Testis (tissue), 3 donors: ENCODE data around the gene GRK4. TPM values are rescaled to one million over a fixed set of nuclear protein-coding genes. Genes with fewer than 3 reads are reported as not detected.

ENCODE experiments used
- DNase-seq: peaks from one replicate; pipeline ENCODE4 v3.0.0-alpha.2; 2019
- H3K27ac ChIP-seq, 2 donors: fragments of 200-600 bp; sonication (generic); one replicate each; pipeline ENCODE4 v1.5.1; 2019
- H3K27me3 ChIP-seq: fragments of 200-600 bp; sonication (generic); one replicate; pipeline ENCODE4 v1.5.1; 2019
- H3K36me3 ChIP-seq: fragments of 200-600 bp; sonication (generic); one replicate; pipeline ENCODE4 v1.5.1; 2017; ENCODE audit warnings: low read depth; ENCODE audit errors: missing control alignments
- H3K4me1 ChIP-seq: fragments of 200-600 bp; sonication (generic); one replicate; pipeline ENCODE4 v1.5.1; 2019
- H3K4me3 ChIP-seq, 2 donors: fragments of 200-600 bp; sonication (generic); one replicate each; pipeline ENCODE4 v1.5.1; 2017 to 2019
- H3K9me3 ChIP-seq: fragments of 200-600 bp; sonication (generic); one replicate; pipeline ENCODE4 v1.5.1; 2017
- POLR2A ChIP-seq: fragments of 450-650 bp; IDR thresholded peaks from one replicate; pipeline ENCODE4 v1.6.1; 2017; ENCODE audit warnings: antibody characterized with exemption, mild to moderate bottlenecking, moderate library complexity
- WGBS, 2 donors: methylation state at CpG; one replicate each; pipeline ENCODE4 v1.1.5; 2018; 5-methylcytosine and 5-hydroxymethylcytosine counted together
- intact Hi-C: fragments of 100-400 bp; cut with DNase I; formaldehyde crosslinking; loops from one replicate; pipeline ENCODE4 v1.15.1; 2023; ENCODE audit warnings: low total_unique reads
- polyA plus RNA-seq: library from polyadenylated mRNA; stranded (reverse); fragments of 350-450 nt; fragmentation: Illumina TruSeq; extraction: RNeasy Lipid Tissue Mini Kit (QIAGEN cat#74804); gene quantifications from one replicate; pipeline ENCODE4 v1.2.3, GENCODE V29; 2014; ENCODE audit warnings: low read depth, low replicate concordance; ENCODE audit not compliant: insufficient read depth
- total RNA-seq, 2 donors: library from RNA; depleted of rRNA; stranded (reverse); fragments of >200 nt; gene quantifications; one replicate each; pipeline ENCODE4 v1.2.3, GENCODE V29; 2016
- TF ChIP-seq, protein P1 (sequence below), 3 experiments: fragments of 450-650 bp in 2 of 3; fragments of 200-600 bp in 1 of 3; sonication (generic) in 1 of 3; IDR thresholded peaks; one replicate each; pipeline ENCODE4 v1.5.1; 2016 to 2019; ENCODE audit warnings: antibody characterized with exemption in 3 of 3, mild to moderate bottlenecking in 2 of 3, moderate library complexity in 1 of 3

Gene GRK4
- total and polyA plus RNA-seq, 3 donors from 2014 or later: 33.8 to 106 (median 73.0) TPM

GRCh38 chr4:3070709-3071500, 107.5 kb downstream of the GRK4 start:
- peaks cover 8% of the 10 kb centered on the region for H3K4me1 ChIP-seq
- DNase-seq: no peak
- H3K4me3 ChIP-seq: no peak overlapping the region
- intact Hi-C loops: no loop called here
- H3K36me3 ChIP-seq: no peaks in the 10 kb centered on the region
- H3K27me3 ChIP-seq: no peaks in the 10 kb centered on the region
- 65 to 85% methylated on average over 2 to 3 of the region's 3 CpGs for WGBS, 2 donors
- TF ChIP-seq, protein P1, sequence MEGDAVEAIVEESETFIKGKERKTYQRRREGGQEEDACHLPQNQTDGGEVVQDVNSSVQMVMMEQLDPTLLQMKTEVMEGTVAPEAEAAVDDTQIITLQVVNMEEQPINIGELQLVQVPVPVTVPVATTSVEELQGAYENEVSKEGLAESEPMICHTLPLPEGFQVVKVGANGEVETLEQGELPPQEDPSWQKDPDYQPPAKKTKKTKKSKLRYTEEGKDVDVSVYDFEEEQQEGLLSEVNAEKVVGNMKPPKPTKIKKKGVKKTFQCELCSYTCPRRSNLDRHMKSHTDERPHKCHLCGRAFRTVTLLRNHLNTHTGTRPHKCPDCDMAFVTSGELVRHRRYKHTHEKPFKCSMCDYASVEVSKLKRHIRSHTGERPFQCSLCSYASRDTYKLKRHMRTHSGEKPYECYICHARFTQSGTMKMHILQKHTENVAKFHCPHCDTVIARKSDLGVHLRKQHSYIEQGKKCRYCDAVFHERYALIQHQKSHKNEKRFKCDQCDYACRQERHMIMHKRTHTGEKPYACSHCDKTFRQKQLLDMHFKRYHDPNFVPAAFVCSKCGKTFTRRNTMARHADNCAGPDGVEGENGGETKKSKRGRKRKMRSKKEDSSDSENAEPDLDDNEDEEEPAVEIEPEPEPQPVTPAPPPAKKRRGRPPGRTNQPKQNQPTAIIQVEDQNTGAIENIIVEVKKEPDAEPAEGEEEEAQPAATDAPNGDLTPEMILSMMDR (IDR thresholded peaks at IDR 0.05): no peak
- no peak for TF ChIP-seq POLR2A
- H3K27ac ChIP-seq: no peak overlapping the region
- no peaks in the 10 kb centered on the region for H3K9me3 ChIP-seq

DNA sequence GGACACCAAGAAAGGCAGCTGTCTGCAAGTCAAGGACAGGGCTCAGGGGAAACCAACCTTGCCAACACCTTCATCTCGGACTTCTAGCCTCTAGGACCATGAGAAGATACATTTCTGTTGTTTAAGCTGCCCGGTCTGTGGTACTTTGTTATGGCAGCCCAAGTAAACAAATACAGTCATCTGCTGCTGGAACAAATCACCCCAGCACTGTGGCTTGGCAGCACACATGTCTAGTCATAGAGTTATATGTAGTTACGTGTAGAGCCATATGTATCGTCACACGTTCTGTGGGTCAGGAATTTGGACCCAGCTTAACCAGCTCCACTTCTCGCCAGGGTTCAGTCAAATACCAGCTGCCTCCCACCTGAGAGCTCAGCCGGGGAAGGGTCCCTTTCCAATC, 108.4 kb downstream of the GRK4 start:
- 70 to 73% methylated on average over 7 of the region's 7 CpGs for WGBS, 2 donors
- Histone ChIP-seq H3K4me3 (no peak overlapping the region), H3K27me3 (no peaks in the 10 kb centered on the region), H3K4me1 (peaks cover 13% of the 10 kb centered on the region), H3K9me3 (no peaks in the 10 kb centered on the region), H3K27ac (no peak overlapping the region), H3K36me3 (no peaks in the 10 kb centered on the region)
- intact Hi-C loops: no loop called here
- no peak for TF ChIP-seq POLR2A
- TF ChIP-seq, protein P1 (IDR thresholded peaks at IDR 0.05): no peak
- no peak for DNase-seq

GRCh38 chr4:3073158-3074077, 110.0 kb downstream of the GRK4 start:
- Histone ChIP-seq H3K9me3 (no peaks in the 10 kb centered on the region), H3K4me3 (peak overlapping the region; percentile 83 to 92), H3K27ac (peak overlapping the region; percentile 1 to 51), H3K36me3 (no peaks in the 10 kb centered on the region), H3K27me3 (no peaks in the 10 kb centered on the region), H3K4me1 (peaks cover 15% of the 10 kb centered on the region)
- DNase-seq: no peak
- WGBS, 2 donors: 12 to 13% methylated on average over 8 to 42 of the region's 54 CpGs
- TF ChIP-seq, protein P1 (IDR thresholded peaks at IDR 0.05): no peak
- no peak for TF ChIP-seq POLR2A
- intact Hi-C loops: no loop called here

DNA sequence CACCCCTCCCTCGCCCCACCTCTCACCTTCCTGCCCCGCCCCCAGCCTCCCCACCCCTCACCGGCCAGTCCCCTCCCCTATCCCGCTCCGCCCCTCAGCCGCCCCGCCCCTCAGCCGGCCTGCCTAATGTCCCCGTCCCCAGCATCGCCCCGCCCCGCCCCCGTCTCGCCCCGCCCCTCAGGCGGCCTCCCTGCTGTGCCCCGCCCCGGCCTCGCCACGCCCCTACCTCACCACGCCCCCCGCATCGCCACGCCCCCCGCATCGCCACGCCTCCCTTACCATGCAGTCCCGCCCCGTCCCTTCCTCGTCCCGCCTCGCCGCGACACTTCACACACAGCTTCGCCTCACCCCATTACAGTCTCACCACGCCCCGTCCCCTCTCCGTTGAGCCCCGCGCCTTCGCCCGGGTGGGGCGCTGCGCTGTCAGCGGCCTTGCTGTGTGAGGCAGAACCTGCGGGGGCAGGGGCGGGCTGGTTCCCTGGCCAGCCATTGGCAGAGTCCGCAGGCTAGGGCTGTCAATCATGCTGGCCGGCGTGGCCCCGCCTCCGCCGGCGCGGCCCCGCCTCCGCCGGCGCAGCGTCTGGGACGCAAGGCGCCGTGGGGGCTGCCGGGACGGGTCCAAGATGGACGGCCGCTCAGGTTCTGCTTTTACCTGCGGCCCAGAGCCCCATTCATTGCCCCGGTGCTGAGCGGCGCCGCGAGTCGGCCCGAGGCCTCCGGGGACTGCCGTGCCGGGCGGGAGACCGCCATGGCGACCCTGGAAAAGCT, 110.9 kb downstream of the GRK4 start, which contains the start of the genes HTT and HTT-AS:
Gene HTT, plus strand, starts transcription at position 604 of the 768 bp plus-strand sequence. Its CDS starts 145 bp downstream, at position 749.
Gene HTT-AS, minus strand, starts transcription at position 461 of the 768 bp plus-strand sequence.
- intact Hi-C loops: no loop called here
- Histone ChIP-seq H3K36me3 (no peaks in the 10 kb centered on the region), H3K27ac (peak within 1 kb of the TSS; percentile 91 to 93), H3K27me3 (no peaks in the 10 kb centered on the region), H3K9me3 (no peaks in the 10 kb centered on the region), H3K4me1 (peaks cover 18% of the 10 kb centered on the region), H3K4me3 (peak within 1 kb of the TSS; percentile 83 to 92)
- TF ChIP-seq POLR2A: peak; percentile 55
- TF ChIP-seq, protein P1 (IDR thresholded peaks at IDR 0.05): peak in 1 of 3 experiments; percentile 34
- peak; percentile 97 for DNase-seq
- 2 to 3% methylated on average over 8 to 59 of the region's 81 CpGs for WGBS, 2 donors
